GM19351 (cell line): ENCODE results near the gene LNX1.

Source experiments
- ATAC-seq: cut with Tn5 transposase; IDR thresholded peaks from one replicate; pipeline ENCODE4 v1.9.1; 2021; ENCODE audit warnings: mild to moderate bottlenecking, moderate library complexity; ENCODE audit not compliant: unreplicated experiment

Gene LNX1

DNA sequence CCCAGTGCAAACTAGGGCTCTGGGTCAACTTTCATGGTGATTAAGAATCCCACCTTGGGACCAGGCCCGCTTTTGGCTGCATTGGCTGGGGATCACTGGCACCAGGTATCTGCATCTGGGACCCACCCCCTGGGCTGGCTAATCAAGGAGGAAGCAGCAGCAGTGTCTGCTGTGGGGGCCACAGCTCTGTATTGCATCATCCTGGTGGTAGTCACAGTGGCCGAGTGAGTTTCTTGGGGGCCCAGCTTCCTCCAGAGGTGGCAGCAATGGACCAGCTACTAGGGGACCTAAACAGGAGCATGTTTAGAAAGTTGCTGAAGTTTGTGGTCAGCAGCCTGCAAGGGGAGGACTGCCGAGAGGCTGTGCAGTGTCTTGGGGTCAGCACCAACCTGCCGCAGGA is 15.7 kb downstream of the LNX1 start:
- ATAC-seq, result no peak

DNA sequence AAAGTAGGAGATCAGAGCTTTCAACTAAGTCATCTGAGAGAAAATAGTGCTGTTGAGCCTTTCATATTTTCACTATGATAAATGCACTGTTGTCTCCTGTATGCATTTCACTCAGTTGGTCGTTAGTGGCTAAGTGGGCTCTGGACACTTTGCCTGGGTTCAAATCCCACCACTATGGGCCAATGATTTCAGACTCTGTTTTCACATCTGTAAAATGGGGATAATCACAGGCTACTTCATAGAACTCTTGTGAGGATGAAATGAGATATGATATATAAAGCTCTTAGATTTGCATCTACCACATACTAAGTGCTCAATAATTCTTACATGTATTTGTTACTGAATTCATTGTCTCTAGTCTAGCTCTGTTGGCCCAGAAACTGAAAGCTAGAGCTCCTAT is 16.8 kb downstream of the LNX1 start:
- ATAC-seq, result no peak

DNA sequence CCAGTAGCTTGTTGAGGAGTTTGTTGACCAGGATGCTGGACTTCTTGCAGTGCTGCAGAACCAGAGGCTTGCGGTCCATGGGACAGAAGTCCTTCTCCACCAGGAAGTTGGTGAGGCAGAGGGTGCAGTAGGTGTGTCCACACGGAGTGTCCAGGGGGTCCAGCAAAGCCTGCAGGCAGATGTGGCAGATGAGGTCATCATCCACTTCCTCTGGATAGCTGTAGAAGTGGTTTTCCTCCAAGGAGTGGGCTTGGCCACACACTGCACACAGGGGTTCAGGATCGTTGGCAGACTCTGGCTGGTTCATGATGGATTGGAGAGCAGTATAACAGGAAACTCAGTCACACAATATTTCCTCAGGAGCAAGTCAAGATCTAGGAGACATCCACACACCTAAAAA is 17.6 kb downstream of the LNX1 start:
- no peak for ATAC-seq

DNA sequence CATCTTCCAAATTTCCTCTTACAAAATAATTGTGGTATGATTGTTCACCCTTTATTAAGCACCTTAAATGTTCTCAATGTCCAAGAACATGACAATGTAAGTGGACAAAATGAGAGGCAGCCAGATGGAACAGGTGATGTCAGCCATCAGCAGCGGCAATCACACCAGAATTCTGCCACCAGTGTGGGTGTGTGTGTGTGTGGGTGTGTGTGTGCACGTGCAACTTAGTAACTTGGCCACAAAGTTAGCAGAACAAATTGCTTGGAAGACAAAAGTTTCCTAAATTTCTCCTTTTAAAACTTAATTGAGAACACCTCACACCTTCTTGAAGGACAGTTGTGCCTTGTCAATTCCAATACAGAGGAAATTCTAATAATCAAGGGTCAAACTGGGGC is 18.7 kb downstream of the LNX1 start:
- no peak for ATAC-seq

DNA sequence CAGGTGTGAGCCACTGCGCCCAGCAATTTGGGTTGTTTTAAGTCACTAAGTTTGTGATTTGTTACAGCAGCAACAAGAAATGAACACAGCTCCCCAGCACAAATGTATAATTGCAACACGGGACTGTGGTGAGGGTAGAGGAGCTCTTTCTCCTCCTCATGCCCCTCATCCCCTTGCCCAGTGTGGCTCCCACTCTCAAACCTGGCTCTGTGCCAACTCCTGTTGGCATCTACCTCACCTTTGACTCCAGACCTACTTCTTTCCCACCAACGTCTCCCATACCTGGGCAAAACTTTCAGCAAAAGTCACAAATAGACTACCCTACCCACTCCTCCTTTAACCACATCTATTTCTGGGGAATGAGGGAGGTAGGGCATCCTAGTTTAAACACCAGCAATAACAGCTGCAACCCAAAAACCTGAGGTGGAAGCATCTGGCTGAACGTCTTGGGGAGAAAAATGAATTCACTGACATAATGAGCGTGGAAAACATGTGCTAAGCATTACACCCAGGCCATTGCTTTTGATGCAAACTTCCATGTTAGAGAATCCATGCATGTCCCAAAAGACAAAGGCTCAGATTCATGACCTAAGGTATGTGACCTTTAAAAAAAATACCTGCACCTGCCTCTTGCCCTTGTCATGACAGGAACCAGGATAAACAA is 19.2 kb downstream of the LNX1 start:
- ATAC-seq, result no peak

DNA sequence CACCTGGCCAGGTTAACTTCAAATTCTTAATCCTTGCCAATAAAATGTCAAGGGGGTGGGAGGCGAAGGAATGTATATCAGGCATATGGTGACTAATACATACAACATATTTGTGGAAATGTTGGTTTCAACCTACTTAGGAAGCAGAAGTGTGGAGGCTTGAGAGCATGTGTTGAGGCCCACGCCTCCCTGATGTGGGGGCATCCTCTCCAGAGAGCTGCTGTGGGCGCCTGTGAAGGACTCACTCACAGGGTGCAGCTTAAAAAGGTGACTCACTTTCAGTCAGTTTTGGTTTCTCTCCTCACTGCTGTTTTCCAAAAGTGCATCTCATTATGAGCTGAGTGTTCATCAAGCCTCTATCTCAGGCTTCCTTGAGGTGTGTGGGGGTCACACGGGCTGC is 27.5 kb downstream of the LNX1 start:
- peak; percentile 99 for ATAC-seq

DNA sequence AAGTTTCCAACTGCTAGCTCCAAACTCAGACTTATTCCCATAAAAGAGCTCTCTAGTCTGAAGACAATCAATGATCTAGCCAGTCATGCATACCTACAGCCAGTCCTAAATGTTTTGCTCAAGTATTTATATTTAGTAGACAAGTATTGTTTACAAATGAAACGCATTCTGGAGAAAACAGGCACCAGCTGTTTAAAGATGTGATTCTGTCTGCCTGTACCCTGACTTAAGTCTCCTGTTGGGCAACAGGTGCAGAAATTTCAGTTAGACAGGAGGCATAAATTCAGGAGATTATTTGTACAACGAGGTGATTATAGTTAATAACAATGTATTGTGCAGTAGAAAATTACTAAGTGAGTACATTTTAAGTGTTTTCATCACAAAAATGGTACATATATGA is 28.9 kb downstream of the LNX1 start:
- no peak for ATAC-seq

DNA sequence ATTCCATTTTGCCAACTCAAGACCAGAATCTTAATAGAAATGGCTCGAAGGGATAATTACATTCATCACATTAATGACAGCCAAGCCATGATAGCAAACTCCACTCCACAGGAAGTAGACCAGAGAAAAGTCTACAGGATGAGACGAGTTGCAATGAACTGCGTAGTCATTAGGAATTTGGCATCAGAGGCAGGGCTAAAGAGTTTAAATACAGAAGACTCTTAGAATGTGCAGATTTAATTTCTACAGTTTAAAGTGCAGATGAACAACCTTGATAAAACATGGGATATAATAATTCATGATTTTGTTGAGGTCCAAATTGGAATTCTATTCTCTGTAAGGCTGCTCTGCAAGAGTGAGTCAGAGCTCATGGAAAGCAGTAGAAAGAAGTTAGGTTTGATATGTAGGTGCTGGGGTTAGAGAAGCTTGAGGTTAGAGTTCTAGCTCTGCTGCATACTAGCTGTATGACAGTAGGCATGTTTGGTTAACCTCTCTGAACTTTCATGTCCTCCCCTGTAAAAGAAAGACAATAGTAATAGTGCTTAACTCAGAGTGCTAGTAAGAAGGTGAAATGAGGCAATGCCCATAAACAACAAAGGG is 32.2 kb downstream of the LNX1 start:
- no peak for ATAC-seq

DNA sequence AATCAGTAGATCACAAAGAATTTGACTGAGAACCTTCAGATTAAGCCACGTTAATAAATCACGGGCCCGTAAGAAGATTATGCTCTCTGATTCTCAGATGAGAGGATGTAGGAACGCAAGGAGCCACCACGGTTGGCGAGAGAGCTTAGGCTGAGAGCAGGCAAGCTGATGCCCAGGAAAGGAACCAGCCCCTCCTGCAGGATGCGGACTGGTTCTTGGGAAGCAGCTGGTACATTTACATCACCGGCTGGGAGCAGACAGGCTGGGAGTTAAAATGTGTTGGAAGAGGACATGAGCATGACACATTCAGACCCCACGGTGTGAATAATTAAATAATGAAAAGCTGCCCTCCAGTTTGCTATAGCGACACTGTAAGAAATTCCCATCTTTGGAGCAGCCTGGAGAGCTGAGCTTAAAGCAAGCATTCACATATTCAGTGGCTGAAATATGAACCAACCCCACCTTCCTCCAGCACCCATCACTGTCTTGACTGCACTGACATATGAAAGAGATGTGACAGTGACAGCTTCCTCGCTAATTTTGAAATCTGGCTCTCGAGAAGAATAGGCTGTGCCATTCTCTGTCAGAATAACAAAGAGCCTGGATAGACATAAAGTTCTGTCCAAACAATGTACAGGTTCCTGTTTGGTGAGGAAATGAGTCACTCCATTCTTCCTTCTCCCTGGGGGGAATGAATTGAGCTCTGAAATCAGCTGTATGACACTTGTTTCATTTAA is 33.1 kb downstream of the LNX1 start:
- ATAC-seq, result no peak

DNA sequence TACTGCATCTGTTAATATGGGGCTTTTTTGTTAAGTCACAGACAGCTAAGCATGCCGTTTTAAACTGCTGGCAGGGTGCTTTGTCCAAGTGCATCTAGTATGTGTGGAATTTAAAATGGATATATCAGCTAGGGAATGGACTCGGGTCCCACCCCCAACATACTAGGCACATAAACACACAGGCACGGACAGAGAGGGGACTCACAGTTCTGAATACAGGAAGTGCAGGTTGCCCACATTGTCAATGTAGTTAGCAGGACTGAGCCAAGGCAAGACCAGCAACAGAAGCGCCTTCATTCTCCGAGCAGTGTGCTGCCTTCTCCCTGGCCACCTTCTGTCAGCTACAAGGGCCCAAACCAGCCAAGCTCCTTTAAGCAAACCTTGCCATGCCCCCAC is 33.6 kb downstream of the LNX1 start:
- ATAC-seq, result no peak

DNA sequence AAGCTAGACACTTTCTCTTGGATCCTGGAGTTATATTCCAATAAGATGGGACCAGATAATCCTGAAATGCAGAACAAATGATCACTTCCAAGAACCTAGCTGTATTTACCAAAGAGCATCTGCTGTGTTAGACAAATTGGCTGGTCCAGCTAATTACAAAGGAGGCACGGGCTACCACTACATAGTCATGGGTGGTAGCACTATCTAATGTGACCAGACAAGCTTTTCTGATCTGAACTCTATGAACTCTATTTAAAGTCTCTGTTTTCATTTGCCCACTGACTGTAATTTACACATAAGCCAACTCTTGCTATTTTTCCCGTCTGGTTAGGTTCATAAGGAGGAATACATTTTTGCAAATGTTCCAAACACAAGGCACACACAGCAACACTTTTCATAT is 34.6 kb downstream of the LNX1 start:
- ATAC-seq, result no peak

DNA sequence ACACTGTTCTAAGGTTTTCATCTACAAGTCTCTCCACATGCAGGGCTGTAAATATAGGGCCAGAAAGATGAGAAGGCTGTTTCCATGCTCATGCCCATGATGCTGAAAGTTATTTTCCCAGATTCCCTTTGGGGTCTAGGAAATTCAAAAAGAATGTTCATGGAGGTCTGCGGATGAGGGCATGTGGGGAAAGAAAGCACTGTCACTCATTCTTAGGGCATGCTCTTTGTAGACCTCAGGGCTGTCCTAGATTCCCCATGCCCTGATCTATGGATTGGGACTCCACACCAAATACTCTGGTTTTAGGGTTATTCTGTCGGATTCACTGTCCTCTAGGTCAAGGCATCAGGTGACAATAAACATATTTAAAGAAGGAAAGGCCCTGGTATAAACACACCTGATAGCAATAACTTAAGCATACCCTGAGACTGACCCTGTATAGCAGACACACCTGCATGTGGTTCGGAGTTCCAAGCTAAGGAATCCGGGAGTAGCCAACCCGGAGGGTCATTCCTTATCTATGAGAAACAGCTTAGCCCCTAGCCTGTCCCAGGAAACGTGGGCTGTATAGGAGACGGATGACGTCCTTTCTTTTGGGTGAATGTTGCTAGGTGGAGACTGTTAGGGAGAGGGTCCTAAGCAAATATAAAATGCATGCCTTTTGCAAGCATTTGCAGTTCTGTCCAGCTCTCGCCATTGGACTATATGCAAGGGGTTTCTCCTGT is 37.6 kb downstream of the LNX1 start:
- no peak for ATAC-seq

DNA sequence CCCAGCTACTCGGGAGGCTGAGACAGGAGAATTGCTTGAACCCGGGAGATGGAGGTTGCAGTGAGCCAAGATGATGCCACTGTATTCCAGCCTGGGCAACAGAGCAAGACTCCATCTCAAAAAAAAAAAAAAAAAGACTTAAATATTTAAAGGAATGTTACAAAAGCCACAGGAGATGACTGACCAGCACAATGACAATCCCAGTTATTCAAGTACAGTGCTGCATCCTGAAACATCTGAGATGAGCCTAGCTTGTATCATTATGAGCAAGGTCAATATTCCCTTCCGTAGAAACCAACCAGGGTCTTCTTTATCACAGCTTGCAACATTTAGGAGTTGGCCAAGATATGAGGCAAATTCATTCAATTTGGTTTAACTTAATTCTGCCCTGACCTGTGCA is 38.6 kb downstream of the LNX1 start:
- no peak for ATAC-seq

DNA sequence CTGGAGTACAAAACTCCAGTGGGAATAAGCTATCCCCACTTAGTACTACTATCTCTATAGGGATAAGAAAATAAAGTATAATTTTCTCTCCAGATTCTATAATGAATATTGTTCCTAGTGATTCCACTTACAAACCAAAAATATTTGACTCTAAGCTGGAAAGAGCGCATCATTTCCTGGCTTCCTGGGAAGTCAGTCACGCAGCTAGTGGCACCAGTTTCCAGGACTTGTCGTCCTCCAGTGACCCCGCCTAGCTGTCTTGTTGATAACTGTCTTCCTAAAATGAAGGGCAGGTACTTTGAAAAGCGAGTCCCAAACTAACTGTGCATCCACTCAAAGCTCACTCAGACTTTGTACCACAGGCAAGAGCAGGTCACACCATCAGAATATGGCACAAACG is 39.3 kb downstream of the LNX1 start:
- no peak for ATAC-seq

DNA sequence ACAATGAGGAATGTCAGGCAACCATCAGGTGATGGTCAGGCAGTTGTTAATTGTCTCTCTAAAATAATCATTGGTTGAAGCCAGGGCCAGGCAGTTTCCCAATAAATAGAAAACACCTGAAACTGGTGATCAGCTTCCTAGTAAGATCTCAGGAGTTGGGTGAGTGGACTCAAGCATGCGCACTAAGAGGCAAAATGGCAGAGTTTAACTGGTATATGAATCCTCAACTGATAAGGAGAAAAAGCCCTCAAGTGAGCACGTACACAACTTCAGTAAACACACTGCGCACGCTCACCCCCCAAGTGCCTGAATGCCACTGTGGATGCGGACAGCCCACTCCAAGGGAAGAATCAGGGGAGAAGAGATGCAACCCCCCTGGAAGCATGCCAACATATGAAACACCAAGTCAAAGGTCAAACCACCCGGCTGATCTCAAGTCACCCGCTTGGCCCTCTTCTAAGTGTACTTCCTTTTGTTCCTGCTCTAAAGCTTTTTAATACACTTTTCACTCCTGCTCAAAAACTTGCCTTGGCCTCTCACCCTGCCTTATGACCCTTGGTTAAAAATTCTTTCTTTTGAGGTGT is 39.9 kb downstream of the LNX1 start:
- ATAC-seq, result no peak

DNA sequence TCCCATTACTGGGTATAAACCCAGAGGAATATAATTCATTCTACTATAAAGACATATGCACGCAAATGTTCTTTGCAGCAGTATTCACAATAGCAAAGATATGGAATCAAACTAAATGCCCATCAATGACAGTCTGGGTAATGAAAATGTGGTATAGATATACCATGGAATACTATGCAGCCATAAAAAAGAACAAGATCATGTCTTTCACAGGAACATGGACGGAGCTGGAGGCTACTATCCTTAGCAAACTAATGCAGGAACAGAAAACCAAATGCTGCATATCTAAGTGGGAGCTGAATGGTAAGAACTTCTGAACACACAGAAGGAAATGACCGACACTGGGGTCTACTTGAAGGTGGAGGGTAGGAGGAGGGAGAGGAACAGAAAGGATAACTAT is 42.6 kb downstream of the LNX1 start:
- ATAC-seq, result no peak

DNA sequence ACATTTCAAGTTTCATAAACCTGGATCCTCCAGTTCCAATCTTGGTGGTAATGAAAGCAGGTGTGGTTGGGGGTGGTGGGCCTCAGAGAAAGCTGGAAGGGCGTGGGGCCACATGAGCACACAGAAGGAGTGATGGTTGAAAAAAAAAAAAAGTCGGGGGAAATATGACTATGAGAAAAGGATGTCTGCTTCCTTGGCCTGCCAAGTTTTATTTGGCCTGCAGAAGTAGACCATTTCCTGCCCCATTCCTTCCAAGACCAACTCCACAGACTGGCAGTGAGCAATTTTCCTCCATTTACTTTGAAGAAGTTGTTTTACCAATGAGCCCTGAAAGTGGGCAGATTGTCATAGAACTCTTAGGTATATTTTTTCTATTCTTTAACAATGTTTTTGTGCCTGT is 43.3 kb downstream of the LNX1 start:
- ATAC-seq, result no peak

DNA sequence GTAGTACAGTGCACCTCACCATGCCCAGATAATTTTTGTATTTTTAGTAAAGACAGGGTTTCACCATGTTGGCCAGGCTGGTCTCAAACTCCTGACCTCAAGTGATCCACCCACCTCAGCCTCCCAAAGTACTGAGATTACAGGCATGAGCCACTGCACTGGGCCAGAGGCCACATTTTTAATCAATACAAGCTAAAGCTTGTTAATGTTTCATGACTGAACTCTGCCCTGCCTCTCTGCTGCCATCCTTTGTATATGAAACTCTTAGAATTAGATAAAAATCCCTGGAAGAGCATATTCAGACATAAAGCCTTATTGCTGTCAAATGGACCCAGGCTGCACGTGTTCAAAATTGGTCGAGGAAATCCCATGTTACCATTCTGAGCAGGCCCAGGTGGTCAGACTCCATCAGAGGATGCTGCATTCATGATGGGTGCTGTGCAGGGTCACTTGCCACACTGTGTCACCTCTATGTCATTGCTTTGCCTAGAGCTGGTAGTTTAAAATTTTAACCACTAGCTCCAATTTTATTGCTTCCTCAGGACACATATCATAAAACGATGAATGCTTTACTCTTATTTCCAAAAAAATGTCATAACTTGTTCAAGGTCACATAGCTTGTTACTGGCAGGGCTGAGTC is 45.2 kb downstream of the LNX1 start:
- no peak for ATAC-seq

DNA sequence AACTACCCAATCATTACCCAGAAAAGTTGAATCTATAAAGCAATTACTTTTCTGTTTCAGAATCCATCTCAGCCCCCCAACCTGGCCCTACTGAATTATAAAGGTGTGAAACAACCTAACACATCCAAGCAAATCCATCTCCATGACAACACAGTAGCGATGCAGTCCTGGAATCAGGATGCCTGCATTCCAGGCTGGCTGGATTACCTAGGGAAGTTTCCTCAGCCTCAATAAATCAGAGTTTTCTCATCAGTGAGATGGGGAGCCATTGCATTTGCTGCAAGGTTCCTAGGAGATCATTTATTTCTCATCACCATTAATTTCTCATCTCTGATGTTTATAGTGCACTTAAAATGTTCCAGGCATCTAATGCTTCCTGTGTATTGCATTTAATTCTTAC is 46.0 kb downstream of the LNX1 start:
- no peak for ATAC-seq

DNA sequence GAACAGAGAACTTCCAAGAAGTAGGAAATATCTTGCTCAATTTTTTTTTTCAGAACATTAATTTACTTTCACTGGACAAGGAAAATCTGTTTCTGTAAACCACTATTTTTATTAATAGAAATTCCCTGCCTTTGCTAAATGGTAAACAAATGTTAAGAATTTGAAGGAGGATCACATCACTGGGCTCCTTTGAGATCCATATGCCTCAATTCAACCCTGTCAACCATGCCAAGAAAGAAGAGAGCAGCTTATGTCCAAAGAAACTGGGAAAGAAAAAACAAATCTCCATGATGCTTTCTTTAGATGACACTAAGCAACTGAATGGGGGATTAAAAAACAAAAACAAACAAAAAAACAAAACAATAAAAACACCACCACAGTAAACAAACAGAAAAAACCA is 47.7 kb downstream of the LNX1 start:
- ATAC-seq, result no peak

DNA sequence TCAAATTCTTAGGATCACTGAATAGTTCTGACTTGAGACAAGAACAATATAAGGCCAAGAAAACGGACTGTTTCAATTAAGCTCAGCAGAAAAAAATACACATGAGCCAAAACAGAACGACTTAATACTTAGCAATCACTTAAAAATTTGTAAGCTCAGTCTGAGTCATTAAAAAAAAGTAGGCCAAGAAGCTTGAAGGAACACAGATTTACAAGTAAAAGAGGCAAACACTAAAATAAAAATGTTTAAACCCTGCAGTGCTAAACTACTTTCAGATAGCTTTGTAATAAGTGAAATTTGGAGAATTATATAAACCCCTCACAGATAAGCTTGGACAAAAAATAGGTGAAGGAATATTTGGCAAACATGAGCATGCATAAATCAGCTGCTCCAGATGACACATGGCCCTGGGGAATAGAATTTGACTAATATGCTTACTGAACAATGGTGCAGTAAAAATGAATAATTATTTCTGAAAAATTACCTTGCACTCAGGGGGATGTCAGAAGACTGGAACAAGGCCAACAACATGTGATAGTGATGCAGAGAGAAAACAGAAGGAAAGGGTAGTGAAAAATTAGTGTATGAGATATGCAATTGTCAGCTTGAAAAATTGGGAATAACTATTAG is 49.6 kb downstream of the LNX1 start:
- no peak for ATAC-seq
